Stimulated activated CD4-positive, alpha-beta T cell treated with anti-CD3 and anti-CD28 coated beads, TNF-alpha, amount 100 ng/mL, for 24 hours (primary cell): ENCODE results near the gene MAP3K4.
"Not testable (repeated sequence)": the region's sequence is repeated elsewhere in the genome, so short reads cannot be mapped to it uniquely, and the experiment has no call there.

Source experiments
- DNase-seq, 3 experiments: peaks; one replicate each; pipeline ENCODE4 v3.0.0-alpha.2; 2020; ENCODE audit warnings: low read depth in 3 of 3

Gene MAP3K4

DNA sequence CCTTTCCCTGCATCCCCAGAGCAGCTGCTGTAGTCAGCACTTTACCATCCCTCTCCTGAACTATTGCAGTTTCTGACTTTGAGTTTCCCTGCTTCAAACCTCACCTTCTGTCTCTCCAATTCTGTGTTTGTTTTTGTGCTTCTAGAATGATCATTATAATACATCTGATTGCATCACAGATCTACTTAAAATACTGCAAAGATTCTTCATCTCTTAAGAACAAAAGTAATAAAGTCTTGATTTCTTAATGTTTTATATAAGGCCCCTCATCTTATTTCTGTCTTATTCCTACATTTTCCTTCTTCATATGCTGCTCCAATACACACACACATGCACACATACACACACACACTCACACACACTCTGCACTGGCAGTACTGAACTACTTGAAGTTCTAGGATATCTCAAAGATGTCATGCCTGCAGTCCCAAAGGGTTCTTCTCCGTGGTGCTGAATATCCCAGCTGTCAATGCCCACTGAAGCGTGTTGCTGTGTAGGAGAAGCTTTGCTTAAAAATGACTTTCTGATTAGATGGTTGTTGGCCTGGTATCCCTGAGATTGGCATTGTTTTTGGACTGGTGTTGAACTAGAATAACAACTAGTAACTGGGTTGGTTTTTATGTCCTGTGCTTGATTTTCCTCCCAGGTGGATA lies 97.2 kb downstream of the MAP3K4 start:
- no peak for DNase-seq

DNA sequence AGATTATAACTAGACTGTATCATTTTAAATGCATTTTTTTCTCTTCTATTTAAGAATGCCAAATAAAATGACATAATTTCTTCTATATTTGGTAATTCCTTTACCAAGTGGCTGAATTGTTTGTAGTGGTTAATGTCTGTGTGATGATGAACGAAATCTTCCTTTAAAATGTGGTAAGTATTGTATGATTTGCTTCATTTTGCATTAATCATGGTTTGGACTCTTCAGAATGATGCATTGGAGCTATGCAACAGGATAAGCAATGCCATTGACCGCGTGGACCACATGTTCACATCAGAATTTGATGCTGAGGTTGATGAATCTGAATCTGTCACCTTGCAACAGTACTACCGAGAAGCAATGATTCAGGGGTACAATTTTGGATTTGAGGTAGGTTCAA lies 99.6 kb downstream of the MAP3K4 start:
- no peak for DNase-seq

DNA sequence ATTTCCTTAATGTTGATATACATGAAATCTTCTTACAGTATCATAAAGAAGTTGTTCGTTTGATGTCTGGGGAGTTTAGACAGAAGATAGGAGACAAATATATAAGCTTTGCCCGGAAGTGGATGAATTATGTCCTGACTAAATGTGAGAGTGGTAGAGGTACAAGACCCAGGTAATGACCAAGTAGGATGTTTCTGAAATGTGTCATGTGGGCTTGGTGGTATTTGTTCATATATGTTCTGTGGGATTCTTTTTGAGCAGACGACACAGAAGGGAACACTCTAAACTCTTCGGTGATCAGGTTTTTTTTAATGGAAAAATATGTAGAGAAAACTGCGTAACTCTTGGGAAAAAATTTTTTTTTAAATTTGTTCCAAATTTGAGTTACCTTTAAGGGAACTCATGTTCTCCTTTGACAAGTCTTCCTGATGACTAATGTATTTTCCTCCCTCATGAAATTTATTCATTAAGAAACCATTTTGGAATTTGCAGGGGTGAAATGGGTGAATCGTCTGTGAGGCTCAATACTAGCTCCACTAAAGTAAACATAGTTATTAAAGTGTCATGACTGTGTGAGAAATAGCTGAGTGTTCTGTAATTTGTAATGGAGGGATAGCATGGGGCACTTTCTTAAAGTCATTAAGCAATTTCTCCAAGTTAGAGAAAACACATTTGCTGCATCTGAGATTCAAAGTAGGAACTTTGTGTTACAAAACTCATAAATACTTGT lies 100.6 kb downstream of the MAP3K4 start:
- DNase-seq = no peak

DNA sequence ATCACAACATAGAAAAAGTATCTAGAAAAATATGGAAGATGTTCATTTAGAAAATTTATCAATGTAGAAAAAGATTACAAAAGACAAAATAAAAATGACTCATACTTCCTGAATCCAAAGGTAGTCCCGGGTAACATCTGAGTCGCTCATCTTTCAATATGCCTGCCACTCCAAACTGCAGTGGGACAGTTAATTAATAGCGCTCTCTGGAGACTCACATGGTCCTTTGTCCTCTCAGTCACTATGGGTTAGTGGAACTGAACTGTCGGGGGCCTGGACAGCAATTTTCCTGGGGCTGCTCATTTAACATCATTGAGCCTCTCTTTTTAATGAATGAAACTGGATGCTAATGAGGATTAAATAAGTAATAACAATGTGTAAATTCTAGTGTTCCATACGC lies 103.4 kb downstream of the MAP3K4 start:
- no peak for DNase-seq

DNA sequence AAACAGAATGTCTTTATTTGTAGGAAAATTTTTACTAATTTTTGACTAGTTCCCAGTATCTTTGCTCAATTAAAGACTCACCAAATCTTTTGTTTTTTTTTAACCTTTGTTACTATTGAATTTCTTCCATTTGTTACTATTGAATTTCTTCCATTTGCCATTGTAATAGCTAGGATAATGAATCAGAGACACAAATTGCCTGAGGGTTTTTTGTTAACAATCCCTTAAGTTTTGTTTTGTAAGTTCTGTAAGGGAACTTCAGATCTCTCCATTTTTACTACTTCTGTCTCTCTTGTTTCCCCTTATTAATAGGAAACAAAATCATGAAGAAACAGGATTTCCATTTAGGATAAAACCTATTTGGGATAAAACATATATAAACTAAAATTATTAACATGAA lies 104.3 kb downstream of the MAP3K4 start:
- no peak for DNase-seq

DNA sequence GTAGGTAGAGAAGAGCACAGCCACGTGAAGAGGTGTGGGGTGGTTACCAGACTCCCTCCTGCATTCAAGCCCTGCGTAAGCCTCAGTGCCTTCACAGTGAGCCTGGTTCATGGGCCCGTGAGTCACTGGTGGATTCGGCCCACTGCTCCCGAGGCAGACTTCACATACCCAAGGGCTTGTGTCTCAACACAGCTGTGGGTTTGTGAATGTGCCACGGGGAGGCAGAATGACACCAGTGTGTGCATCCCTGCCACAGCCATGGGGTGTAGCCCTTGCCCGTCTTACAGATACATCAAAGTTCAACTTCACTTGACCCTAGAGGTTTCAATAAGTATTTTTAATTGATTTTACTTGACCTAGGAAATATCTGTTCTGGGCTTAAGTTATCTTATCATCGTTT lies 108.5 kb downstream of the MAP3K4 start:
- no peak for DNase-seq

DNA sequence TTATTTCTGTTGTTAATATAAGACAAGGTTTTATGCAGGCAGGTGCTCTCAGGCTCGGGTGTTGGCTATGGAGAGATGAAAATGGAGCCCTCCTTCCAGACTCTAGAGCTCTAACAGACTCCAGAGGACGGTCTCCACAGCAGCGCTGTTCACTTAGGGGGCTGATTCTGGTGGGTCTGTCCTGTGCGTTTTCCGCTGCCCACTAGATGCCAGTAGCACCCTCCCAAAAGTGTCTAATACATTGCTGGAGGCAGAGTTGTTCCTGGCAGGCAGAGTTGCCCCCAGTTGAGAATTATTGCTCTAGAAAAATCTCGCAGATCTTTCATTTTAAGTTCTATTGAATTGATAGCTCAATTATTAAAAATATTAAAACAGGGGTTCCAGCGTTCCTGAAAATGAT lies 109.9 kb downstream of the MAP3K4 start:
- DNase-seq = no peak

DNA sequence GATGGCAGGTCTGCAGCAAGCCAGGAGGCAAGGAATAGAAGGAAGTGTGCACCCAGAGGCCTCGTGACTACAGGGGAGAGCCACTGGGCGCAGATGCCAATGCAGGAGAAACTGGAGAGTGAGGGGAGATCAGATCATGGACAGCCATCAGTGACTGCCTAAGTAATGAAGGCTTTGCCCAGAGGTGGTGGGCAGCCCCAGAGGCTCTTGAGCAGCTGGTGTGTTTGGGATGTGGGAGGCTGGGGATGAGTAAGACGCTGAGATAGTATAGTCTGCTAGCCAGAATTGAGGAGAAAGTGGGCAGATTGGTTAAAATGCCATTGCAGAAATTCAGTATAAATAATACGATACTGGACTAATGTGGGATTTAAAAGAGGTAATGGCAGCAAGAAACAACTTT lies 111.9 kb downstream of the MAP3K4 start:
- DNase-seq = no peak

DNA sequence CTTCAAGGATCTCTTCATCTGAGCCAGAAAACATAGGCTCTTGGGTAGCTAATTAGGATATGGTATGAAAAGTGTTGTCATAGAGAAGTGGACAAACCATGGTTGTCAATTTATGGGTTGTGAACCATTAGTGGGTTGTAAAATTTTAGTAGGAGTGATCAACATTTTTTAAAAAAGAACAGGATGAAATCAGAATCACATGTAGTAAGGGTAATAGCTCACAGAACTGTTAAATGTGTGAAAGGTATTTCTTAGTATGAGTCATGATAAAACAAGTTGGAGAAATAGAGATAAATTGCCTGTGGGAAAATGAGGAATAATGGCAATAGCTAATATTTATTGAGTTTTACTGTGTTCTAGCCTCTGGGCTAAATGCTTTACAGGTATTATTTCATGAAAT lies 113.4 kb downstream of the MAP3K4 start:
- no peak for DNase-seq

DNA sequence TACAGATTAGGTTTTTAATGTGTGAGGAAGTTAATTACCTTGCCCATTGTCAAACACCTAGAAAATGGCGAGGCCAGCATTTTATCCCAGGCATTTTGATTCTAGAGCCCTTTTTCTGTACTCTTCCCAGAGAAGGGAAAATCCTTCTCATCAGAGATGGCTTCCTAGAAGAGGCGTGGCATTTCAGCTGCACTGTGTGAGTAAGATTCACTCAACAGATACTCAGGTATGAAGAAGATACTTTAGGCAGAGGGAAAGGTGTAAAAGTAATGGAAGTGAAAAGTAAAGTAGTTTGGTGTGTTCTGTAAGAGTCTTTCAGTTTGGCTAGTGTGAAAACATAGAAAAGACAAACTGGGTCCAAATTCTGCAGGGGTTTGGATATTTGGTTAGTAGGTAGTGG lies 113.8 kb downstream of the MAP3K4 start:
- DNase-seq = no peak

DNA sequence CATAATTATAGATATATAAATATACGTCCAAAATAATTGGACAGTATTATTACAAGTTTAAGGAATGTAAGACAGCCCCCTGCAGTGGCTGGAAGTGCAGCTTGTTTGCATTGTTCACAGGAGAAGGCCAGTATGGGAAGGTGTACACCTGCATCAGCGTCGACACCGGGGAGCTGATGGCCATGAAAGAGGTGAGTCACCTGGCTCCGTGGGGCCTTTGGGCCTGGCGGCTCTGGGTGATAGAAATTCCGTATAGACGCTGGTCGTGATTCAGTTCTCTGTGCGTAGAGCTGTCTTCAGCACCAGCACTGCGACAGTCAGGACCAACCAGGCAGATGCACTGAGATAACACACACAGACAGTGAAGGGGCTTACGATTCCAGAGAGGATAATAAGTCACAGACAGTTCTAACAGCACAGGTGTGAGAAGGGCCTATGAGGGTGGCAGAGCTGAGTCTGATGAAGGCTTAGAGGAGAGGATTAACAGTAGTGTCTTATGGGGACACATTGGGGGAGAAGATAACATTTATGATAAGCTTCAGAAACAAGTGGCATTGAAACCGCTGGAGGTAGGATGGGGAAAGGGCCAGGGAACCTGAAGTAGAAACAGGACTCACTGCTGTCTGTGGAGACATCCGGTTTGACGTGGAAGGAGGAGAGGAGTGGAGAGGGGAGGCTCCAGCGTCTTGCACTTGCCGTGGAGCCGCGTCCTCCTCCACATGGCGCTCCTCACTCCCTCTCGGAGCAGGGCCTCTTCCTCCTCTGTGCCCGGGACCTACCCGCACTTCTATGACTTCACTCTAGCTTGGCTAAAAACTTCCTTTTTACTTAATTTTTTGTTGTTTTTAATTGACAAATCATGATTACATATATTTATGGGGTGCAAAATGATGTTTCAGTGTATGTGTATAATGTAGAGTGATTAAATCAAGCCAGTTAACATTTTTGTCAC lies 116.5 kb downstream of the MAP3K4 start:
- DNase-seq = no peak

DNA sequence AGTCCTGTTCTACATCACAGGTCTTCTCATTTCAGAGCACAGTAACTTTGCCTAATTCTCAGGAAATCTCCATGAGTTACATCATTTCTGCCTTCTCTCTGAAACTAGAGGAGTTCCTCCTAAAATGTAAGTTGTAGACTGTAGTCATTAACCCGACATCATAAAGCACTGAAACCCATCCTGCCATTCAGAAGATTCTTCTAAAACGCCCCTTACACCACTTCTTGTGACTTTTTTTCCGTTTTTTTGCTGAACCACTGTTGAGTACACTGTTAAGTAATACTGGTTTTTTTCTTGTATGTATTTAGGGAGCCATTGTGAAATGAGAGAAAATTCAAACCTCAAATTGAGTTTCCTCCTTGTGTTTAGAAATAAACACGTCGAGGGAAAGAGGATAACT lies 117.3 kb downstream of the MAP3K4 start:
- no peak for DNase-seq

DNA sequence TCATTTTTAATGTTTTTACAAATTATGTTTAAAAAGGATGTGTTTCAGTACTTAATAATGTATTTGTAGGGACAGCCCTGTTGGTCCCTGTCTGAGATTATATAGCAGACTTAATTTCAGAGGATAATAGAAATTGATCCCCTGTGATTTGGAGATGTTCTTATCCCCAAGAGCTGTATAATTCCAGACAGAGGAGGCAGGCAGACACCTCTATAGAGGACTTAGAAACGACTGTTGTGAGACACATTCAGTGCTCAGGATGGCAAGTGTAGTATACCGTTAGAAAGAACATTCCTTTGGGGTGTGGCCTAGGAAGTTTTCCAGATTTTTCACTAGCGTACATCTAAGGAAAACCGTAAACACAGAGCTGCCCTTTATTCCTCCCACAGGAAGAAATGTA lies 117.8 kb downstream of the MAP3K4 start:
- no peak for DNase-seq

DNA sequence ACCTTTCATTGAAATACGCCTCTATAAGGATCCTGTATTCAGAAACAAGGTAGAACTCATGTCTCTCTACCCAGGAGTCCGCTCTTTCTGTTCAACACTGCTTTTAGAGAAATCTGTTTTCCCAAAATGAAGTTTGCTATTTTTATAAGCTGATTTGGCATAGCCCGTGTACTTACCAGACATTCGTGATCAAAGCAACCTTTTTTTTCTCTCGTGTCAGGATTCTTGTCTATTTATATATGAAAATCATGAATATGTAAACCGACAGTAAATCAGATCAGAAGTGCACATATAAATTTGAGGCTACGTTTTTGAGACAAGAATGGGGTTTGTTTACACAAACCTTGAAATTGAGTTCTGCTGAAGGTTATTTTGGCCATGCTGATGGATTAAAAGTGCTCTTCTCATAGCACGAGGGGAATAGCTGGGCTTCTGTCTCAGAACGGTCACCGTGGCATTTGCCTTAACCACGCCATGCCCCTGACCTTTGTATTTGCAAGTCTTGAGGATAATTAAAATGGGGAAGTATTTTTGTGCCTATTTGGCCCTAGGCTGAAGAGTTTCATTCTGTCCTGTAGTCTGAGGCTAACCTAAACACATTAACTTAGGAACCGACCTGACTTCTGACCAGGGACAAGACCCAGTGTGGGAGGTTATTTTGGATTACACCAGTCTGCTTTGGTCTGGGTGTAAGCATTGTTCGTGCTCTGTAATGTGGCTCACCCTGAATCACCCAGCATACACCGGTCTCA lies 118.6 kb downstream of the MAP3K4 start:
- no peak for DNase-seq

DNA sequence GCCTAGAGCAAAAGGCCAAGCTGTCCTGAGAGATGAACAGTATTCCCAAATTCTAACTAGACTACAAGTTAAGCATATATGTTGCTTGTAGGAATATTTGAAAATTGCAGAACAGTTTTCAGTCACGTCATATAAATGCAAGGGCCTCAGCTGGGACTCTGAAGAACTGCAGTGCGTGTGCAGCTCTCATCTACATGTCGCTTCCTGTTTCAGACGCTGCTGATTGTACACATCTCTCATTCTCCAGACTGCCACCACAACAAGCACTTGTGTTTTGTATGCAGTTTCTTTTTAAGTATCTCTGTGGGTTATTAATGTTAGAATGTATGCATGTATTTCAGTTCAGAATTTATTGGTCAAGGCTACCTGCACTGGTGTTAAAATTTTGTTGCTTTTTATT lies 119.7 kb downstream of the MAP3K4 start:
- DNase-seq = no peak

DNA sequence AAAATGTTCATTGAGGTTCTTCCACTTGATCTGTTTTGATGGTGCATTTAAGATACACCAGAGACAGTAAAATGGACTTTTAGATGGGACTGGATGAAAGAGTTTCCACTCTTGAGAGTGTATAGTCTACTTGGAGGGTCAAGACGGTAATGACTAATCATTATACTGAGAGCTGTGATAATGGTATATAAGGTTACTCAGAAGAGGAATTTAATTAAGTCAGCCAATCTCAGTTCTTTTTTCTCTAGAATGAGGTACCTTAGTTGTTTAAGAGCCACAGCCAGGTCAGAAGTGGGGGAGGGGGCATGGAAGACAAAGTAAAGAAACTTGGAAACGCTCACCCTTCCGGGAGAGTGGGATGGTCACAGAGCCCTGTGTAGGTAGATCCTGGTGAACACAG lies 123.9 kb downstream of the MAP3K4 start:
- DNase-seq = no peak

DNA sequence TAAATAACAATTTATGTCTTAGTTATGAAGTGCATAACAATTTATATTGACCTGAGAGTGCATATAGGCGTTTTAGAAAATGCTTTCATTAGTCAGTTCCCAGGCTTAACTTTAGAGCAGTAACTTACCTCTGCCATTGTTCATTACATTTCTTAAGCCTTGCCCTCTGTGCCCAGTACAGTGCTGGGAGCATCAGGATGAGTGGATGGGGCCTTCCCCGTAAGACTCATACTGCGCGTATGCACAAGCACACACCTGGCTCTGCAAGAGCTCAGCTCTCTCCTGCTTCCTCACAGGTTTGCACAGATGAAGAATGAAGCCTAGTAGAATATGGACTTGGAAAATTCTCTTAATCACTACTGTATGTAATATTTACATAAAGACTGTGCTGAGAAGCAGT lies 125.0 kb downstream of the MAP3K4 start:
- no peak for DNase-seq

DNA sequence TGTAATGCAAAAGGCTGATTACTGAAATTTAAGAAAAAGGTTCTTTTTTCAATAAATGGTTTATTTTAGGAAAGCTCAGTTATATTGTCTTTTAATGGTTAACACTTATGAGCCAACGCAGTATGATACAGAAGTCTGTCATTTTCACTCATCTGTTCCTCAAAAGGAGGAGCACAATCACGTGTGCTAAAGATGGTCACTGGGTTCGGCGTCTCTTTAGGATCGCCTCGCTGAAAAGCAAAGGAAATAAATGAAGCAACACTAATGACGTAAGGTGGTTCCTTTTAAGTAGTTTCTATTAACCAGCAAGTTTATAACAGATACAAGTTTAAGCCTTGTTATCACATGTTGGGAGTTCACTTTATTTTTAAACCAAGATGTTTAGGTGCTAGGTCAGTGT lies 125.7 kb downstream of the MAP3K4 start:
- no peak for DNase-seq

DNA sequence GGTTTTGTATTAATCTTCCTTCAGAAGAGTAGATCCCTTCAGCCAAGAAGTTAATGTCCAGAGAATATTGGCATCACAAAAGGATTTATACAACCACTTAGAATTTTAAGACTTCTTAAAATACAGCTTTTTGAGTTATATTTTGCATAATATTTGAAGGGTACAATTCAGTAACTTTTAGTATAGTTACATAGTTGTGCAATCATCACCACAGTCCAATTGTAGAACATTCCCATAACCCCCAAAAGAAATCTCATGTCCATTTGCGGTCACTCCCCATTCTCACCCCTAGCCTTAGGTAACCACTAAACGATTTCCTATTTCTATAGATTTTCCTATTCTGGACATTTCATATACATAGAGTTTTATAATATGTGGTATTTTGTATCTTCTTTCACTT lies 126.4 kb downstream of the MAP3K4 start:
- DNase-seq = no peak

DNA sequence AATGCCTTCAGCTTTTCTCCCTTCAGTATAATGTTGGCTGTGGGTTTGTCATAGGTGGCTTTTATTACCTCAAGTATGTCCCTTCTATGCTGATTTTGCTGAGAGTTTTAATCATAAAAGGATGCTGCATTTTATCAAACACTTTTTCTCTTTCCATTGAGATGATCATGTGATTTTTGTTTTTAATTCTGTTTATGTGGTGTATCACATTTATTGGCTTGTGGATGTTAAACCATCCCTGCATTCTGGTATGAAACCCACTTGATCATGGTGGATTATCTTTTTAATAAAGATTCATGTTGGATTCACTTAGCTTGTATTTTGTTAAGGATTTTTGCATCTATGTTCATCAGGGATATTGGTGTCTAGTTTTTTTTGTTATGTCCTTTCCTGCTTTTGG lies 131.8 kb downstream of the MAP3K4 start:
- not testable (repeated sequence) for DNase-seq

DNA sequence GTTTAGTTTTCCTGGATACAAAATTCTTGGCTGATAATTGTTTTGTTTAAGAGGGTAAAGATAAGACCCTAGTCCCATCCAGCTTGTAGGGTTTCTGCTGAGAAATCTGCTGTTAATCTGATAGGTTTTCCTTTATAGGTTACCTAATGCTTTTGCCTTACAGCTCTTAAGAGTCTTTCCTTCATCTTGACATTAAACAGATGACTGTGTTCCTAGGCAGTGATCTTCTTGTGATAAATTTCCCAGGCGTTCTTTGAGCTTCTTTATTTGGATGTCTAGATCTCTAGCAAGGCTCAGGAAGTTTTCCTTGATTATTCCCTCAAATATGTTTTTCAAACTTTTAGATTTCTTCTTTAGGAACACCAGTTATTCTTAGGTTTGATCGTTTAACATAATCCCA lies 134.0 kb downstream of the MAP3K4 start:
- DNase-seq = no peak
